OCI-LY1 (cell line): ENCODE data around the gene SHTN1.

Experiments
- H2AFZ ChIP-seq: fragments of 200-600 bp; sonication (generic), shearing (Covaris generic); 2 replicates; pipeline ENCODE4 v1.6.0; 2014; ENCODE audit warnings: antibody characterized with exemption, mild to moderate bottlenecking, low read length
- H3F3A ChIP-seq: fragments of 200-600 bp; sonication (generic), shearing (Covaris generic); 2 replicates; pipeline ENCODE4 v1.6.0; 2014; ENCODE audit warnings: mild to moderate bottlenecking, antibody characterized with exemption, low read length, moderate library complexity; ENCODE audit not compliant: insufficient read depth
- H3K27ac ChIP-seq: fragments of 200-600 bp; sonication (generic); 2 replicates; pipeline ENCODE4 v1.5.1; 2014; ENCODE audit warnings: low read length, mixed run types, mild to moderate bottlenecking, low read depth; ENCODE audit not compliant: poor library complexity, severe bottlenecking
- H3K27me3 ChIP-seq: fragments of 200-600 bp; sonication (generic); 2 replicates; pipeline ENCODE4 v1.6.0; 2014; ENCODE audit warnings: antibody characterized with exemption, mild to moderate bottlenecking, low read length, moderate library complexity; ENCODE audit not compliant: insufficient read depth
- H3K36me3 ChIP-seq: fragments of 200-600 bp; sonication (generic); 2 replicates; pipeline ENCODE4 v1.6.1; 2014; ENCODE audit warnings: mild to moderate bottlenecking, antibody characterized with exemption, low read length, moderate library complexity, mixed read lengths; ENCODE audit not compliant: insufficient read depth
- H3K4me1 ChIP-seq: fragments of 200-600 bp; sonication (generic); 2 replicates; pipeline ENCODE4 v1.5.1; 2014; ENCODE audit warnings: mild to moderate bottlenecking, low read length, moderate library complexity; ENCODE audit not compliant: insufficient read depth, severe bottlenecking
- H3K4me2 ChIP-seq: fragments of 200-600 bp; sonication (generic), shearing (Covaris generic); 2 replicates; pipeline ENCODE4 v1.6.1; 2014; ENCODE audit warnings: low read length
- H3K4me3 ChIP-seq: fragments of 200-600 bp; sonication (generic); 2 replicates; pipeline ENCODE4 v1.5.1; 2014; ENCODE audit warnings: low read length, low read depth, mild to moderate bottlenecking, mixed read lengths; ENCODE audit not compliant: poor library complexity, severe bottlenecking
- H3K79me2 ChIP-seq: fragments of 200-600 bp; shearing (Covaris generic); 2 replicates; pipeline ENCODE4 v1.6.1; 2016; ENCODE audit warnings: mixed run types, low read length, mixed read lengths; ENCODE audit not compliant: insufficient read depth
- H3K9ac ChIP-seq: fragments of 200-600 bp; sonication (generic), shearing (Covaris generic); 2 replicates; pipeline ENCODE4 v1.6.1; 2014; ENCODE audit warnings: mild to moderate bottlenecking, low read length, mixed read lengths
- H3K9me2 ChIP-seq: fragments of 200-600 bp; sonication (generic), shearing (Covaris generic); 2 replicates; pipeline ENCODE4 v1.6.1; 2014; ENCODE audit warnings: low read depth, mild to moderate bottlenecking, low read length, mixed read lengths
- H3K9me3 ChIP-seq: fragments of 200-600 bp; shearing (Covaris generic); 2 replicates; pipeline ENCODE4 v1.6.1; 2014; ENCODE audit warnings: low read length, mixed read lengths
- H4K20me1 ChIP-seq: fragments of 200-600 bp; sonication (generic), shearing (Covaris generic); 2 replicates; pipeline ENCODE4 v1.6.0; 2016; ENCODE audit warnings: mild to moderate bottlenecking, low read length; ENCODE audit not compliant: insufficient read depth
- EZH2 ChIP-seq: fragments of 200-600 bp; sonication (generic), shearing (Covaris generic); IDR thresholded peaks from 2 replicates; pipeline ENCODE4 v1.8.0; 2017; ENCODE audit warnings: borderline replicate concordance, mixed run types, mild to moderate bottlenecking, antibody characterized with exemption, low read length, moderate library complexity, mixed read lengths
- TF ChIP-seq, protein P1 (sequence below): fragments of 200-600 bp; sonication (generic), shearing (Covaris generic); IDR thresholded peaks from 2 replicates; pipeline ENCODE4 v1.5.1; 2017; ENCODE audit warnings: mild to moderate bottlenecking, antibody characterized with exemption, low read length, moderate library complexity, mixed read lengths

Gene SHTN1

GRCh38 chr10:117002206-117002605, 2.8 kb downstream of the SHTN1 start:
- Histone ChIP-seq H3K36me3 (no peaks in the 10 kb centered on the region), H3K4me2 (no peak overlapping the region), H2AFZ (no peak overlapping the region), H3K9ac (no peak overlapping the region), H4K20me1 (no peaks in the 10 kb centered on the region), H3K9me2 (no peaks in the 10 kb centered on the region), H3K27me3 (no peaks in the 10 kb centered on the region), H3K79me2 (no peaks in the 10 kb centered on the region), H3F3A (no peaks in the 10 kb centered on the region), H3K9me3 (no peaks in the 10 kb centered on the region), H3K4me3 (no peak overlapping the region), H3K4me1 (peaks cover 6% of the 10 kb centered on the region), H3K27ac (no peak overlapping the region)
- TF ChIP-seq, protein P1, sequence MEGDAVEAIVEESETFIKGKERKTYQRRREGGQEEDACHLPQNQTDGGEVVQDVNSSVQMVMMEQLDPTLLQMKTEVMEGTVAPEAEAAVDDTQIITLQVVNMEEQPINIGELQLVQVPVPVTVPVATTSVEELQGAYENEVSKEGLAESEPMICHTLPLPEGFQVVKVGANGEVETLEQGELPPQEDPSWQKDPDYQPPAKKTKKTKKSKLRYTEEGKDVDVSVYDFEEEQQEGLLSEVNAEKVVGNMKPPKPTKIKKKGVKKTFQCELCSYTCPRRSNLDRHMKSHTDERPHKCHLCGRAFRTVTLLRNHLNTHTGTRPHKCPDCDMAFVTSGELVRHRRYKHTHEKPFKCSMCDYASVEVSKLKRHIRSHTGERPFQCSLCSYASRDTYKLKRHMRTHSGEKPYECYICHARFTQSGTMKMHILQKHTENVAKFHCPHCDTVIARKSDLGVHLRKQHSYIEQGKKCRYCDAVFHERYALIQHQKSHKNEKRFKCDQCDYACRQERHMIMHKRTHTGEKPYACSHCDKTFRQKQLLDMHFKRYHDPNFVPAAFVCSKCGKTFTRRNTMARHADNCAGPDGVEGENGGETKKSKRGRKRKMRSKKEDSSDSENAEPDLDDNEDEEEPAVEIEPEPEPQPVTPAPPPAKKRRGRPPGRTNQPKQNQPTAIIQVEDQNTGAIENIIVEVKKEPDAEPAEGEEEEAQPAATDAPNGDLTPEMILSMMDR = no peak

DNA sequence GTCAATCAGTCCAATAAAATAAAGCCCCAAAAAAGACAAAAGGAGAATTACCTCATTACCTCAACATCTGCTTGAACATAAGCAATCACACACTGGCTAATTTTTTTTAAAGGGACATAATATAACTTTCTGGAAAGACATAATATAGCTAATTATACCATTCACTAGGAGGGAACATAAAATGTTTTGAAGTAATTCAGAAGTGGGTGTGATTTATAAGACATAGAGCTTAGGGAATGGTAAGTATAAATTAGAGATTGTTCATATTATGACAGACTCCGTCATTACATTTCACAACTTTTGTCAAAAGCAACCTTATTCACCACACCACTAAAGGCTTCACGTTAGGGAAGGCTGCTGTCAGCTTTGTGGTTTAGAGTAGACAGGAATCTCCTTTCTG, 3.8 kb downstream of the SHTN1 start:
- Histone ChIP-seq H3K4me3 (no peak overlapping the region), H3K9ac (no peak overlapping the region), H3K36me3 (no peaks in the 10 kb centered on the region), H3K4me2 (no peak overlapping the region), H3K27ac (no peak overlapping the region), H3K9me3 (no peaks in the 10 kb centered on the region), H2AFZ (no peak overlapping the region), H3F3A (no peaks in the 10 kb centered on the region), H3K4me1 (peaks cover 6% of the 10 kb centered on the region), H3K79me2 (no peaks in the 10 kb centered on the region), H4K20me1 (no peaks in the 10 kb centered on the region), H3K27me3 (no peaks in the 10 kb centered on the region), H3K9me2 (no peaks in the 10 kb centered on the region)
- TF ChIP-seq EZH2 = no peak
- TF ChIP-seq, protein P1 = no peak

DNA sequence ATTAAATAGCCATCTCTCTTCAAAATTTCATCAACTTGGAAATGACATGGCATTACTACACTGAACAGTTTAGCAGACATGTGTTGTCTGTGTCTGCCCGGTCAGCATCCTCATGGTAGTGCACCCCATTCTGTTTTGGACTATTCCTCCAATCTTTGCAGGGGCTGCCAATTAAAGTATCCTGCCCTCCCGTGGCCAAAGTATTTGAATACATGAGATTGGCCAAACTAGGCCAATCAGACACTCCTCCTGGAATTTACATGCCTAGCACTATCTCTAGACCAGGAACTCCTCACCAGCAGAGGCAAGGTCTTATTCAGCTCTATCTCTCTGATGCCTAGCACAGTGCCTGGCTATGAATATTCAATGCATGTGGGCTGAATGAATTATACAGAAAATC, 4.4 kb downstream of the SHTN1 start:
- Histone ChIP-seq H3K4me2 (no peak overlapping the region), H4K20me1 (no peaks in the 10 kb centered on the region), H3F3A (no peaks in the 10 kb centered on the region), H3K4me1 (peaks cover under 1% of the 10 kb centered on the region), H3K9me3 (no peaks in the 10 kb centered on the region), H3K4me3 (no peak overlapping the region), H3K27ac (no peak overlapping the region), H3K9ac (no peak overlapping the region), H3K79me2 (no peaks in the 10 kb centered on the region), H3K27me3 (no peaks in the 10 kb centered on the region), H3K9me2 (no peaks in the 10 kb centered on the region), H2AFZ (no peak overlapping the region), H3K36me3 (no peaks in the 10 kb centered on the region)
- TF ChIP-seq, protein P1 = no peak
- TF ChIP-seq EZH2 = no peak
